ENCODE measurements around the gene CHCHD6.

DNA sequence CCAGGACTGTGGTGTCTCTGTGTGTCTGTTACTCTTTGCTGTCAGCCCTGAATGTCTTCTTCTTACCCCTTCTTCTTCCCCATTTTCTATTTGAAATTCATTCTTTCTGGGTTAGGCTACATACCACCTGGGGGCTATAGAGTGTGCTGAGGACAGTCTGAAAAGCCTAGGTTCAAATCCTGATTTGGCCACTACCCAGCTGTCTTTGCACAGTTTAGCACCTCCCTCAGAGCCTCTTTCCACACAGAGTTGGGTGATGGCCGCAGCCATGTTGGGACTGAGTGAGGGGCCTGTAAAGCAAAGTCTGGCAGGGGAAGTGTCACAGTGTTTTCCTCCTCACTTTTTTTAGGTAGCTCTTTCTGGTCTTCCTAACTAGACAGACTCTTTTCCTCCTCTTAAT is 113.7 kb downstream of the CHCHD6 start:
- TF ChIP-seq GATA2 (IDR thresholded peaks at IDR 0.05; ENCODE audit: low read depth, low read length) (no peak), GATA3 (IDR thresholded peaks at IDR 0.05; ENCODE audit: low read depth, low read length) (no peak)
